Ammon's horn (tissue), 1 donor: ENCODE data around the gene CHN2.

Experiments used
- DNase-seq: peaks from one replicate; pipeline ENCODE4 v3.0.0-alpha.2; 2016; ENCODE audit warnings: low spot score

Gene CHN2

DNA sequence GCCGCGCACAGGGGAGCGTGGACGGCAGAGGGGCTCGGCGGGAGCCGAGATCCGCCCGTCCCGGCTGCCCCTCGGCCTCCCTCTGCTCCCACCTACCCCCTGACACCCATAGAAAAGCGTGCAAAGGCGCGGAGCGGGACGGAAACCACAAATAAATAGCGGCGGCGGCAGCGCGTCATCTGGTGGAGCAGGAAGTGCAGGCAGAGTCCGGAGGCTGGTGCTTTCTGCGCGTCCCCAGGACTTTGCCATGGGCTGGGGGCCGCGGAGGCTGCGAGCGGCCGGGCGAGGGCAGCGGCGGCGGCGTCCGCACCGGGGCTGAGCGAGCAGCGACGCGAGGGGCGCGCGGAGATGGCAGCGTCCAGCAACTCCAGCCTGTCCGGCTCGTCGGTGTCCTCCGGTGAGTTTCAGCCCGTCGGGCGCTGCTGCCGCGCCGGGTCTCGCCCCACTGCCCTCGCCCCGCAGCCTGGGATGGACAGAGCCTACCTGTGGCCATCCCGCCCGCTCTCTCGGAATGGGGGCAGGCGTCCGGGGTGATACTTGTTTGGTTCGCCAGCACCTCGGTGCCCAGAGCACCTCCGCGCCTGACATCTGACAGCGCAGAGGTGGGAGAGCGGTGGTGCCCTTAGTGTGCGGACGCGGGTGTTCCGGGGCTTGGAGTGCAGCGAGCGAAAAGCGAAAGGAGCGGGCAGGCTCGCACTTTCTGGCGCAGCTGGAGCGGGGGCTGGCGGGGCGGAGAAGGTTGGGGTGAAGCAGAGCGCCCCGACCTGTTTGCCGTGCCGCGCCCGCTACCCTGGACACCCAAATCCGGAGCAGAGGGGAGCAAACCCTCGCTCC, at the start of gene CHN2:
Gene CHN2, plus strand, starts transcription at position 182 of the 834 bp plus-strand sequence.
- peak; percentile 77 for DNase-seq

DNA sequence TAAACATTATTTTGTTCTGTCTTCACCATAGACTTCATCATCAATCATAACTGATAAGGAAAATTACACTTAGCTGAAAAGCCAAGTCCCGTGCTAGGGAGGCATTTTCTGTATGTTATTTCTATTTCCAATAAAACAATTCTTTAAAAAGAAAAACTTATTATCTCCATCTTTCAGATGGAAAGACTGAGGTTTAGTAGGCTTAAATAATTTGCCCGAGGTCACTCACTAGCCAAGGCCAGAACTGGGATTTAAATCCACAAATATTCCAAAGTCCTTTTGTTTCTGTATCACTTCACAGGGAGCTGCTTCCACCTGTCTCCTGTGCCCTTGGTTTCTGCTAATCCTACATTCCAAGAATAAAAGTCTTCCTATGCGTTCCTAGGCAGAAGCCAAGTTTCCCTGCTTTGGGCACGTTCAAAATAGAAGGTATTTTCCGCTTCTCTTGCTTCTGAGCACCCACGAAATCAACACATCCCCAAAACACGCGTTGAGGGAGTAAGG, 49.0 kb upstream of the CHN2 start:
- no peak for DNase-seq

DNA sequence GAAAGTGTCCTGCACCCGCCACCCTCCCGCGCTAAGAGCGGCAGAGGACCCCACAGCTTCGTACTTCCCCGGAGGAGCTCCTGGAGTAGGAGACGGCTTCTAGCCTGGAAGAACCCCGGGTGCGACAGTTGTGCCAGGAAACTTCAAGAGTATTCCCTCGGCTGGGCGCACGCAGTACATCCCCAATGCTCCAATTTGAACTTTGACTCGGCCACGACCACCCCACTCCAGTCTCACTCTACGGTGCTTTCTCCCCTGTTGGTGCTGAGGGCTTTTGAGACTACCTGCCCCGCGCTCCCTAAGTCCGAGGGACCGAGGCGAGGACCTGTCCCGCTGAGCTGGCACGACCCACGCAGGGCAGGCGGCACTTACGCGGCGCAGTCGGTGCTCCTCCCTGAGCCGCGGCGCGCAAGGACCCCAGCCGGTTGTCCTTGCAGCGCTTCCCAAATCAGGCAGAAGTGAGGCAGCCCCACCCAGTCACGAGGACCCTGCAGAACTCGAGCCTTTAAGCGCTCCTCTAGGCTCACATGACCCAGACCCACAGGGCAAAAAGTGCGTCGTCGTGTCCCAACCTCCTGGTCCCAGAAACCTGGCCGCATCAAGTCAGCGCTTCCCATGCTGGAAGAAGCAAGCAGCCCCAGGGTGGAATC, 48.4 kb upstream of the CHN2 start, which contains the start of gene CPVL:
Gene CPVL, minus strand, starts transcription at position 481 of the 650 bp plus-strand sequence. CDS start 25,476 bp downstream, outside the sequence.
- DNase-seq, result peak; percentile 67

DNA sequence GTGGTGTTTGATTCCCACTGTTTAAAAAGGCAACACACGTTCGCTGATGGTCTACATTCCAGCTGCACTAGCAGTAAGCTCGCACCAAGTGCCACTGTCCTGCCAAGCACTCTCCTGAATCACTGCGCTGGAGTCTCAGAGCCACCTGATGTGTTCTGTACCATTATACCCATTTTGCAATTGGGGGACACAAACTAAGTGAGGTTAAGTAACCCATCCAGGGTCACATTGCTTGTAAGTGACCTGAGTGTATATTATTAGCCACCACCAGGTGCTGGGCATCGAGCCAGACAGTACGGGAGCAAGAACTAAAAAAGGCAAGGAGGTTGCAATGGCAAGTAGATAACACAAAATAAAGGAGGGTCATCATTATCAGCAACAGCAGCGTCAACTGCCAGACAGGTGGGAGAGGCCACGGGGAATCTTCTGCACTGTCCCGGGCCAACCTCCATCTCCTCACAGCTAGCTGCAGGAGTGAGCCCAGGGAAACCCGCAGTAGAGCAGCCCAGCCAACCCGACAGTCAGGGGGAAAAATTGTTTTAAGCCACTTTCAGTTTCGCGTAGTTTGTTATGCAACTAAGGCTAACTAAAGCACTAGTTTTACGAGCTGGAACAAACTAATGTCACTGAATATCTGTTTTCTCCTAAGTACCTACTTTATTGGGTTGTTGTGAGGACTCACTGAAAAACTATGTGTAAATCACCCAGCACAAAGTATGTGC, 47.5 kb upstream of the CHN2 start:
- DNase-seq, result no peak

DNA sequence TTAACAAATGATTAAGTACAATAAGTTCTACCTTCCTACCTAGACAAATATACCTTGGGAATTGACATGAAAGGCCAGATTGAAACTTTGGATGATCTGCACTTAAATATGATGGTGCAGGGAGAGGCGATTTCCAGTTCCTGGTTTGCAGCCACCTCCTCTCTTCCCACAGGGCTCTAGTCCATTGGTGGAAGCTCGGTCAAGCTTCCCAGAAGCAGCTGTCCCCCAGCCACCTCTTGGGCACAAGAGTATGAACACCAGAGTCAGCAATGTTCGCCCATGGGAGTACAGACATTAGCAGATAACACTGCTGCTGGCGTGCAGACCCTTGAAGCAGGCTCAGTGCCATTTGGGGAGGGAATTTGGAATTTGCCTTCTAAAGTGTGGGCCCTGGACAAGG, 46.8 kb upstream of the CHN2 start:
- no peak for DNase-seq

DNA sequence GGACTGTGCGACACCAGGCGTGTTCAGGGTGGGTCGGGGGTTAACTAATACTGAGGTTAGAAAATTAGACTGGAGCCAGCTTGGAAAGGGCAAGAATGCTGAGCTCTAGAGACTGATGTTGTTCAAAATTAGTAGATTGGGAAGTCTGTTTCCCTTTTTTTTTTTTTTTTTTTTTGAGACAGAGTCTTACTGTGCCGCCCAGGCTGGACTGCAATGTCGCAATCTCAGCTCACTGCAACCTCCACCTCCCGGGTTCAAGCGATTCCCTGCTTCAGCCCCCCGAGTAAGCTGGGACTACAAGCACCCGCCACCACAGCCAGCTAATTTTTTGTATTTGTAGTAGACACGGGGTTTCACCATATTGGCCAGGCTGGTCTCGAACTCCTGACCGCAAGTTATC, 45.5 kb upstream of the CHN2 start:
- no peak for DNase-seq

DNA sequence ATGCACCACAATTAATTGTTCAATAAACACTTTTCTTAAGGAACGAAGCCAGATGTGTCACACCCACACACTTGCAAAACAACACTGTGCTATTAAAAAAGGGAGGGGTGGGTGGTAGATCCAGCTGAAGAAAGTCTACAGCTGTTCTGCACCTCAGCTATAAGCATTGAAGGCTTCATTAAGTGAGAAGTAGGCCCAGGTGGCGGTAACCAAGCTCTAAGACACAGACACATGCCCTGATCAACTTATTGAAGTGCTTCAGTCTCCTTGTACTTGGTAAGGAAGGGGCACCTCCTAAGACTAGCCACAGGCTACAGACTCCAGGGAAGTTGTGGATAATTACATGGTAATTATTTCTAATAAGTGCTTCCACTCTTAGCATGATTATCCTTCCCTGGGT, 43.7 kb upstream of the CHN2 start:
- DNase-seq, result no peak

DNA sequence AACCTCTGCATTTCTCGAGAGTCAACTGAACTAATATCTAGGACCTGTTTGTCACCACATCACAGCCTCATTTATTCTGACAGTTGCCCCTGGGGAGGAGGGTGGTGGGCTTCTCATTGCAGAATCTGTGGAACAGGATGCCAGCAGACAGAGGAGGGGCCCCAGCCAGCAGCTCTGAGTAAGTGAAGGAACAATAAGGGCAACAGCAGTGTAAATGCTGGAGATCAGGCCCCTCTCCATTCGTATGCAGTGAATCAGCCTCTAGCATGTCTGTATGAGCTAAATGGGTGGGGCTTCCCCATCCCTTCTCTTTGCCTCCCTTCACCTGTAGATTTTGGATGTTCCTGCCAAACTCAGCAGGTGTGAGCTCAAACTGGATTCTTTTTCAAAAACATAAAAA, 40.5 kb upstream of the CHN2 start:
- DNase-seq, result no peak

DNA sequence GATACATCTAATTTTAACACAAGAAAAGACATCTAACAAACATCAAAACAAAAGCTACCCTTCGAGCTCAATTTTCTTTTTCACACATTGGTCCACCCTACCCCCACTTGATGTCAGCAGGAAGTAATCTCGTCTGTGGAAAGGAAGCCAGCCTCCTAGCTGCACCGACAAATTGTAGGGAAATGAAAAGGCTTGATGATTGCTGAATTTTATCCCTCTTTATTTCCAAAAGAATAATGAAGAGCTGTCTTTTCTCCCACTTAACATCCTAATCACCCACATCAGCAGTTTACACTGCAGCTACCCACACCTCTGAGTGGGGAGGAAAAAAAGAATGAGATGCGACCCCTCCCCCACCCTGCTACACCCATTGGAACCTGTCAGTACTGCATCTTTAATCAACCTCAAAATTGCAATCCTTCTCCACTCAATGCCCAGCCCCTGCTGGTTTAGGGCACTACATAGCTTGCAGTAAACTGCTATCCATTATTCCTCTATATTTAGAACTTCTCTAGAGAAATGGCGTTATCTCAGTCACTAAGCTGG, 37.6 kb upstream of the CHN2 start:
- no peak for DNase-seq

DNA sequence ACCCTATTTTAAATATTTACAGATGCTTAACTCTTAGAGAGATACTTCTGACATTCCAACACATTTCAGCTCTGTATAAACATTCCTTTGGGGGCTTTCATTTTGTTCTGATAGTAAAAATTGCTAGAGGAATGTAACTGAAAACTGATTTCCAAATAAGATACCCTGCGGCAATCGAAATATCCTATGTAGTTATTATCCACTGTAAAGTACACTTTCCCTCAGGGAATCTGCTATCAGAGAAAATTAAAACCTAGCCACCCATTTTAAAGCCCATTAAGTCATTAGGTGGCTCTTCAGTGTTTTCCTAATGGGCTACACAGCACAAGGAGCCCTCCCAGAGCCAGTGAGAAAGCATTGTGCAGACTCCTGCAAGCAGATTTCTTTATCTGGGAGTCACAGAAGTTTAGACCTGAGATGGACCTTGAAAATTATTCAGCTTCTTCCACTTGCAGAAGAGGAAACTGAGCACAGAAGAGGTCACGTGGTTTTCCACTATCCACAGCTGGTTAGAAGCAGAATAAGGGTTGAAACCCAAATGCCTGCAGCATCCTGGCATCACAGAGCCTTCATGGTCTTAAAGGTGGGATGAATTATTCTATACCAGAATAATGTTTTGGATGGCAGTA, 35.7 kb upstream of the CHN2 start:
- DNase-seq, result no peak

DNA sequence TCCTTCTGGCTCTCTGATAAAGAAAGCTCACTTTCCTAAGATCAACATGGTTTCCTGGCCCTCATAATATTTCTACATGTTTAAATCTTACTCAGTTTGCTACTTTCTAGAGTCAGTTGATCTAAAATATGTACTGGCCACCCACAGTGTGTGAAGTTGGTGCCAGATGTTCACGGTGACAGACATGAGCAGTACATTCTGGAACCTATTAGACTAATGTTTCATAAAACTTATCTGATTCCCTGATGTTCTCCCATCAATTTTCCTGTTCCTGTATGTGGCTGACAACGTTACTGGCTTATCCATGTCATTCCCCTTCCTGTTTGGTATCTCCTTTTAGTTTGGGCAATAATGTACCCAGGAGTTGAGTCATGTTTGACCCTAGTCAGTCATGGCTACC, 34.5 kb upstream of the CHN2 start:
- no peak for DNase-seq

DNA sequence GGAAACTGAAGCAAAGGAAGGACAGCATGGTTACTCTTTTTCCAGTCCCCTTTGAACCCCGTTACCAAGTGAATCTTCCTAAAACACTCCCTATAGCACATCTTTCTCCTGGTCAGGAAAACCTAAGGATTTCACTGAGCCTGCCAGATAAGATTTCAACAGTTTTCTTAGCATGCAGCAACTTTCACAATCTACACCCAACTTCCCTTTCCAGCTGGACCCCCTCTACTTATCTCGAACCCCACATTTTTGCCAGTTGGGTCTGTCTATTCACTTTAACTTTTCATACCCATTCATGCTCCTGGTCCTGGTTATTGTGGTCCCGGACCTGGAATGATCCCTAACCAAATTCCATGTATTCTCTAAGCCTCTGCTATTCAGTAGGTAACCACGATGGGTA, 33.3 kb upstream of the CHN2 start:
- no peak for DNase-seq

DNA sequence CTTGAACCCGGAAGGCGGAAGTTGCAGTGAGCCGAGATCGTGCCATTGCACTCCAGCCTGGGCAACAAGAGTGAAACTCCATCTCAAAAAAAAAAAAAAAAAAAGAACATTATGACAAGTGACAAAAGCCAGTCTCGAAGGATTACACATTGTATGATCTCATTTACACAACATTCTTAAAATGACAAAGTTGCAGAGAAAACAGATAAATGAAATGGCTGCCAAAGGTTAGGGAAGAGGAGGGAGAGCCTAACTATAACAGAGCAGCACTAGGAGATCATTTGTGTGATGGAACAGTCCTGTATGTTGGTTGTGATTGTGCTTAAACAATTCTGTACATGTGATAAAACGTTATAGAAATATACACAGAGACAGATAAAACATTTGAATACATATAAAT, 32.0 kb upstream of the CHN2 start:
- no peak for DNase-seq

DNA sequence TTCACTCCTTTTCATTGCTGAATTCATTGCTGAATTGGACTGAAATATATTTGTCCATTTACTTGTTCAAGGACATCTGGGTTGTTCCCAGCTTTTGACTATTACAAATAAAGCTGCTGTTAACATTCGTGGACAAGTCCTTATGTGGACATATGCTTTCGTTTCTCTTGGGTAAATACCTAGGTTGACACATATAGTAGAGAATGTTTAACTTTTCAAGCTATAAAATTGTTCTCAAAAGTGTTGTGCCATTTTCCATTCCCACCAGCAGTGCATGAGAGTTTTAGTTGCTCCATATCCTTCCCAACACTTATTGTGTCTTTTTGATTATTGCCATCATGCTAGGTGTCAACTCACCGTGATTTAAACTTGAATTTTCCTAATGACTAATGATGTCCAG, 30.7 kb upstream of the CHN2 start:
- no peak for DNase-seq

DNA sequence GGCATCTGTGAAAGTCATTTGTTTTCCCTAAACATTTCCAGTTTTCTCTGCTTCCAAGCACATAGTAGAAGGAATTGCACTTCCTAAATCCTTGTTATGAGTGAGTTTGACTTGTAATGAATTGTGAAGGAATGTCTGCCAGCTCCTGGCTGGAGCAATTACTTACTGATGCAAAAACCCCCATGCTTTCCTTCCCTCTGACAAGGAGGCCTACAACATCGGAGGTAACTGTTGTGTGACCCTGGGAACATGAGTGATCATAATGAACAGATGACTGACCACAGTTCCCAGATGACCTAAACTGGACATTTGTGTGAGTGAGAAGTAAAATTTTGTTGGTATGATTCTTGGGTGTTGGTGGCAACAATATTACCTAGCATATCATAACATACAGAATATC, 26.9 kb upstream of the CHN2 start:
- no peak for DNase-seq

DNA sequence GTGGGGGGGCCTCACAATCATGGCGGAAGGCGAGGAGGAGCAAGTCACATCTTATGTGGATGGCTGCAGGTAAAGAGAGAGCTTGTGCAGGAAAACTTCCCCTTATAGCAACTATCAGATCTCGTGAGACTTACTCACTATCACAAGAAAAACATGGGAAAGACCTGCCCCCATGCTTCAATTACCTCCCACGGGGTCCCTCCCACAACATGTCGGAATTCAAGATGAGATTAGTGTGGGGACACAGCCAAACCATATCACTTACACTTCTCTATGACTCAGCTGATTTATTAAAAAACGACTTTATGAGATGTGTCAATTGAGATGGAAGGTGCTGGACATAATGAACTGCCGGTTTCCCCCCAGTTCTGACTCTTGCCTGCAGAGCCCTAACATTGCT, 23.8 kb upstream of the CHN2 start:
- DNase-seq, result no peak

DNA sequence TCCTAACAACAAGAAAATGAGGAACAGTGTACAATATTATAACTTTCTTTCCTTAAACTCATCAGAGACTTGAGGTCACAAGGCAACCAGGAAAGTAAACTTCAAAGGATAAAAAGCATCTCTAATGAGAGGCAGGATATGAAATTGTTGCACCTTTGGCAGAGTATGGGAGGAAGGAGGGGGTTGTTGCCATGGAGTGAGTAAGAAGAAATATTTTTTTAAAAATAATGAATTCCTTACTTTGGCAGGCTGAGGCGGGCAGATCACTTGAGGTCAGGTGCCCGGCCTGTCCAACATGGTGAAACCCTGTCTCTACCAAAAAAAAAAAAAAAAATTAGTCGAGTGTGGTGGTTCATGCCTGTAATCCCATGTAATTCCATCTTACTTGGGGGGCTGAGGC, 21.1 kb upstream of the CHN2 start:
- no peak for DNase-seq

DNA sequence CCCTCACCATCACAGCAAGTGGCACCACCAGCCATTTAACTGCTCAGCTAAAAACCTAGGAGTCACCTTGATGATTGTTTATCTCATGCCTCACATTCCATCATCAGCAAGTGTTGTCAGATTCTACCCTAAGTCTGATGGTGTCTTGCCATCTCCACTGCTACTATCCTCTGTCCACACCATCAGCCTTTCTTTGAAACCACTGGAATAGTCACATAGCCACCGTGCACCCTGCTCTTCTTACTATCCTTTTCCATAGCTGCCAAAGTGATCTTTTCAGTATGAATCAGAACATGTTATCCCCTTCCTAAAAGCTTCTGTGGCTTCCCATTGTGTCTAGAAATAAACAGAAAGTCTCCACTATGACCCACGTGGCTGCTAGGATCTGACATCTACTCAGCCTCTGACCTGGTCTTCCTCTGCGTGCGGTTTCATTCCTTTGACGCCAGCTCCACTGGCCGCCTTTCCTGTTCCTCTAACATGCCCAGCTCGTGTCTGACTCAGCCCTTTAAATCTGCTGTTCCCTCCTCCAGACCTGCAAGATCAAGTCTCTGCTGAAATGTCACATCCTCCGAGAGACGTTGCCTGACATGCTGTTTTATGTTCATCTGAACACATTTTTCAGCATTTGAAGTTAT, 16.5 kb upstream of the CHN2 start:
- DNase-seq, result peak; percentile 82

DNA sequence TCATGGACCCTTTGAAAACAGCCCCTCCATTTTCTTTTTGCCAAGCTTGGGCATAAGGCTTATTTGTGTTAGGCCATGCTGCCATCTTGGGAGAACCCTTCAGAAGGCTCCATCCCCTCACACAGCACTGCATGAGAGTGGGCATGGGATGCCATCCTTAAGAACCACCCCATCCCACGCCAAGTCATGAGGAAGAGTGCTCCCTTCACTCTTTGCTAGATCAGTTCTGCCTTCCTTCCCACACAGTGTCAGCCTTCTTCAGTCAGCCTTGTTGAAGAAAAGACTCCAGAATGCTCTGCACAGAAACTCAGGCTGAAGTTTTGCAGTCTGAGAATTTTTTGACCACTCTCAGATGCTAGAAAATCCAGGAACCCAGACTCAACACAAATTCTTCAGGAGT, 15.5 kb upstream of the CHN2 start:
- DNase-seq, result no peak

DNA sequence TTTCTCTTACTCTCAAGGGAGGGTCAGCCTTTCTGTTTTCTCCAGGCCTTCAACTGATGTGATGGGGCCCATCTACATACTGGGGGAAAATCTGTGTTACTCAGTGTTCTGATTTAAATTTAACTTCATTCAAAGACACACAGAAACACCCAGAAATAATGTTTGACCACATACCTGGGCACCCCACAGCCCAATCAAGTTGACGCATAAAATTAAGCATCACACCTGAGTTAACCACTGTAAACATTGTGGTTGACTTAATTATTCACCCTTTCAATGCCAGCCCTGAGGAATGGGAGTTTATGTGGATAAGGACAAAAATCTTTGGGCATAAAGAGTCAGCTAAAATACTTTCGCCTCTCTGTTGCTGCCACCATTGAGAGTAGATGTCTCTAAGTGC, 10.0 kb upstream of the CHN2 start:
- no peak for DNase-seq

DNA sequence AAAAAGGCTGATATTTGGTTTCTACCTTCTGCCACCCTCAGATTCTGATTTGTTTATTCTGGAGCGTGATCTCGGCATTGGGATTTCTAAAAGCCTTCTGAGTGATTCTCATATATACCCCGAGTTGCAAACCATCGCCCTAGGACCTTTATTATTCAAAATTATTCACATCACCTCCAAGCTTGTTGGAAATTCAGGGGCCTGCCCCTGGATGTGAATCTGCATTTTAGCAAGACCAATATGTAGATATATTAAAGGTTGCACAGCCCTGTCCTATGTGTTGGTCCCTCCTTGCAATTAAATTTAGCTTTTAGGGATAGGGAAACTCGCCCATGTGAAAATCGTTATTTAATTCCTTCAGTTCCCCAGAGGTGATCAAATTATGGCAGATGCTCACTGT, 9.0 kb upstream of the CHN2 start:
- DNase-seq, result no peak
